A549 (cell line): ENCODE results near the gene ADAD1. TPM values are rescaled to one million over a fixed set of nuclear protein-coding genes. Genes with fewer than 3 reads are reported as not detected.

ENCODE experiments used
- ATAC-seq, 2 experiments: fragments of 200-7000 bp in 1 of 2; fragments of >200 bp in 1 of 2; cut with Nextera tagmentation in 1 of 2; cut with Tn5 transposase in 1 of 2; 3 replicates each; pipeline versions ENCODE4 v1.8.0 to v1.9.1; 2018 to 2020; ENCODE audit warnings: mild to moderate bottlenecking in 1 of 2, moderate library complexity in 1 of 2
- CTCF ChIA-PET: fragments of 300-600 bp; sonication (Branson Sonifier 250); formaldehyde crosslinking; extraction: SDS; loops from one replicate; lab custom pipeline; 2021; ENCODE audit warnings: antibody characterized with exemption, inconsistent platforms; lab: Yijun Ruan, JAX
- POLR2A ChIA-PET: fragments of 350-600 bp; formaldehyde crosslinking; extraction: SDS; loops from one replicate; lab custom pipeline; 2021; ENCODE audit warnings: antibody characterized with exemption, inconsistent platforms; lab: Yijun Ruan, JAX
- DNase-seq, 2 experiments: peaks; one replicate each; pipeline versions ENCODE4 v3.0.0 to v3.0.0-alpha.2; 2011 to 2016; ENCODE audit warnings: low read depth in 1 of 2, low spot score in 1 of 2
- FAIRE-seq: peaks from 2 replicates; lab custom pipeline; 2011; peaks lifted over from hg19 to GRCh38; lab: Jason Lieb, UNC
- H3K27ac ChIP-seq, 2 experiments: fragments of >200 bp; sonication (Bioruptor Twin); formaldehyde crosslinking; 3 replicates each; pipeline ENCODE4 v1.5.1; 2016 to 2017
- H3K4me1 ChIP-seq: fragments of >200 bp; sonication (Bioruptor Twin); formaldehyde crosslinking; 3 replicates; pipeline ENCODE4 v1.6.1; 2016
- H3K4me2 ChIP-seq: fragments of >200 bp; sonication (Bioruptor Twin); formaldehyde crosslinking; 3 replicates; pipeline ENCODE4 v1.6.1; 2016
- H3K4me3 ChIP-seq: fragments of >200 bp; sonication (Bioruptor Twin); formaldehyde crosslinking; 3 replicates; pipeline ENCODE4 v1.5.1; 2016
- H3K9me3 ChIP-seq: fragments of >200 bp; sonication (Bioruptor Twin); formaldehyde crosslinking; 3 replicates; pipeline ENCODE4 v1.6.1; 2016
- CBX2 ChIP-seq: fragments of 200-600 bp; sonication (generic); IDR thresholded peaks from 2 replicates; pipeline ENCODE4 v1.6.1; 2016; ENCODE audit warnings: low read depth, mild to moderate bottlenecking, borderline replicate concordance
- CHD2 ChIP-seq: fragments of 150-350 bp; IDR thresholded peaks from 2 replicates; pipeline ENCODE4 v1.6.1; 2014; ENCODE audit warnings: low read length; ENCODE audit not compliant: partially characterized antibody
- EHMT2 ChIP-seq: fragments of 200-600 bp; sonication (generic); IDR thresholded peaks from 2 replicates; pipeline ENCODE4 v1.6.1; 2016; ENCODE audit warnings: antibody characterized with exemption, low read depth, mild to moderate bottlenecking, moderate library complexity
- EP300 ChIP-seq, 2 experiments: fragments of >200 bp; sonication (Bioruptor Twin); formaldehyde crosslinking; IDR thresholded peaks; 2 replicates in 1 of 2; 3 replicates in 1 of 2; pipeline ENCODE4 v1.6.1; 2016 to 2017
- FOSL2 ChIP-seq, 2 experiments: fragments of 450-650 bp in 1 of 2; fragments of >200 bp in 1 of 2; sonication (Bioruptor Twin) in 1 of 2; formaldehyde crosslinking; IDR thresholded peaks; 2 replicates each; pipeline versions ENCODE4 v1.5.0 to v1.6.1; 2016 to 2020; ENCODE audit warnings: mild to moderate bottlenecking in 1 of 2, moderate library complexity in 1 of 2
- GATA3 ChIP-seq: IDR thresholded peaks from 2 replicates; pipeline ENCODE4 v1.6.1; 2012; ENCODE audit warnings: borderline replicate concordance
- HOXB5 ChIP-seq: fragments of 250-450 bp; sonication (Bioruptor Pico); IDR thresholded peaks from 2 replicates; pipeline ENCODE4 v1.5.0; 2020; ENCODE audit warnings: mild to moderate bottlenecking, moderate library complexity
- KDM5A ChIP-seq: fragments of 200-600 bp; sonication (generic); IDR thresholded peaks from 2 replicates; pipeline ENCODE4 v1.6.1; 2016; ENCODE audit warnings: antibody characterized with exemption, mild to moderate bottlenecking
- NFE2L2 ChIP-seq: fragments of 150-350 bp; conservative IDR thresholded peaks from 2 replicates; pipeline ENCODE4 v1.6.1; 2014; ENCODE audit warnings: low read length
- RCOR1 ChIP-seq: fragments of 150-350 bp; IDR thresholded peaks from 2 replicates; pipeline ENCODE4 v1.6.1; 2014; ENCODE audit warnings: antibody characterized with exemption, low read length, low read depth
- SREBF2 ChIP-seq: fragments of 450-650 bp; IDR thresholded peaks from 2 replicates; pipeline ENCODE4 v1.6.1; 2014; ENCODE audit warnings: mild to moderate bottlenecking, moderate library complexity
- TP53 ChIP-seq: fragments of 250-450 bp; sonication (Bioruptor Pico); IDR thresholded peaks from 2 replicates; pipeline ENCODE4 v1.5.0; 2021; ENCODE audit warnings: mild to moderate bottlenecking, moderate library complexity
- ZC3H11A ChIP-seq: fragments of 450-650 bp; IDR thresholded peaks from 2 replicates; pipeline ENCODE4 v1.6.1; 2014; ENCODE audit warnings: antibody characterized with exemption, mild to moderate bottlenecking
- WGBS: methylation state at CpG from one replicate; pipeline ENCODE4 v1.1.6; 2017; ENCODE audit errors: missing lambda C conversion rate; 5-methylcytosine and 5-hydroxymethylcytosine counted together
- polyA plus RNA-seq, 4 experiments: library from polyadenylated mRNA; depleted of rRNA in 3 of 4; stranded (reverse); fragments of >200 nt; fragmentation: RNase III in 1 of 4; extraction: RNeasy Plus Mini Kit Qiagen cat#74134 plus additional on column Dnase treatment in 1 of 4; gene quantifications; 2 replicates in 3 of 4; 3 replicates in 1 of 4; pipeline ENCODE4 v1.2.3, GENCODE V29; 2011 to 2017
- TF ChIP-seq, protein P1 (sequence below): fragments of >200 bp; sonication (Bioruptor Twin); formaldehyde crosslinking; IDR thresholded peaks from 3 replicates; pipeline ENCODE4 v1.5.1; 2016
- TF ChIP-seq, protein P2 (sequence below): IDR thresholded peaks from 2 replicates; pipeline ENCODE4 v1.6.1; 2012; ENCODE audit warnings: low read depth, borderline replicate concordance
- TF ChIP-seq, protein P3 (sequence below): fragments of 250-450 bp; sonication (Bioruptor Pico); IDR thresholded peaks from 2 replicates; pipeline ENCODE4 v1.5.0; 2020; ENCODE audit warnings: low read depth, mild to moderate bottlenecking, moderate library complexity
- TF ChIP-seq, protein P4 (sequence below): fragments of >200 bp; sonication (Bioruptor Twin); formaldehyde crosslinking; IDR thresholded peaks from 3 replicates; pipeline ENCODE4 v1.6.1; 2016

The ADAD1 gene
- polyA plus RNA-seq, 2 of the 4 experiments (the other 2 are of a cell fraction) = not detected

DNA sequence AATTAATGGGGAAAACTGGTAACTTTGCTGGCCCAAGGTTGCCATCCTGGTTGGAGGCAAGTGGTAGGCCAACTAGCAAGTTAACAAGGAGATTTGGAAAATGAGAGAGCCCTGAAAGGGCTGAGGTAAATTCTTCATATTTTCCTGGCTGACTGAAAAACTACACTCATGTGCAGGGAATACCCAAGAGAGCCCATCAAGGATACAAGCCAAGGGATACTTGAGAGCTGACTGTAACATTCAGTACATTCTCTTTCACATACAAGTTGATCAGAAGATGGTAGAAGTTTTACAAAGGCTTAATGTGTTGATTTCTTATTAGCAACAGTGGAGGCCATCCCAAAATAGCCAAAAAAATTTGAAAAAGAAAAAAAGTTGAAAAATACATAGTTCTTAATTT, 44.4 kb downstream of the ADAD1 start:
- POLR2A ChIA-PET = no interaction called here
- no peak for TF ChIP-seq FOSL2 (IDR thresholded peaks at IDR 0.05)
- TF ChIP-seq FOSL2 (CRISPR knock-in tag; IDR thresholded peaks at IDR 0.05) = no peak
- TF ChIP-seq, protein P1, sequence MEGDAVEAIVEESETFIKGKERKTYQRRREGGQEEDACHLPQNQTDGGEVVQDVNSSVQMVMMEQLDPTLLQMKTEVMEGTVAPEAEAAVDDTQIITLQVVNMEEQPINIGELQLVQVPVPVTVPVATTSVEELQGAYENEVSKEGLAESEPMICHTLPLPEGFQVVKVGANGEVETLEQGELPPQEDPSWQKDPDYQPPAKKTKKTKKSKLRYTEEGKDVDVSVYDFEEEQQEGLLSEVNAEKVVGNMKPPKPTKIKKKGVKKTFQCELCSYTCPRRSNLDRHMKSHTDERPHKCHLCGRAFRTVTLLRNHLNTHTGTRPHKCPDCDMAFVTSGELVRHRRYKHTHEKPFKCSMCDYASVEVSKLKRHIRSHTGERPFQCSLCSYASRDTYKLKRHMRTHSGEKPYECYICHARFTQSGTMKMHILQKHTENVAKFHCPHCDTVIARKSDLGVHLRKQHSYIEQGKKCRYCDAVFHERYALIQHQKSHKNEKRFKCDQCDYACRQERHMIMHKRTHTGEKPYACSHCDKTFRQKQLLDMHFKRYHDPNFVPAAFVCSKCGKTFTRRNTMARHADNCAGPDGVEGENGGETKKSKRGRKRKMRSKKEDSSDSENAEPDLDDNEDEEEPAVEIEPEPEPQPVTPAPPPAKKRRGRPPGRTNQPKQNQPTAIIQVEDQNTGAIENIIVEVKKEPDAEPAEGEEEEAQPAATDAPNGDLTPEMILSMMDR = no peak
- no peak for TF ChIP-seq EP300 (IDR thresholded peaks at IDR 0.05)
- TF ChIP-seq, protein P2, sequence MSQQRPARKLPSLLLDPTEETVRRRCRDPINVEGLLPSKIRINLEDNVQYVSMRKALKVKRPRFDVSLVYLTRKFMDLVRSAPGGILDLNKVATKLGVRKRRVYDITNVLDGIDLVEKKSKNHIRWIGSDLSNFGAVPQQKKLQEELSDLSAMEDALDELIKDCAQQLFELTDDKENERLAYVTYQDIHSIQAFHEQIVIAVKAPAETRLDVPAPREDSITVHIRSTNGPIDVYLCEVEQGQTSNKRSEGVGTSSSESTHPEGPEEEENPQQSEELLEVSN = no peak
- TF ChIP-seq, all 56 proteins: peak for 0
- no peaks in the 10 kb centered on the region for H3K4me1 ChIP-seq
- no peaks in the 10 kb centered on the region for H3K9me3 ChIP-seq
- H3K4me3 ChIP-seq = no peak overlapping the region
- FAIRE-seq (no peak), DNase-seq (no peak), ATAC-seq (no peak)
- CTCF ChIA-PET = no interaction called here
- no peak overlapping the region for H3K4me2 ChIP-seq
- H3K27ac ChIP-seq = no peak overlapping the region

DNA sequence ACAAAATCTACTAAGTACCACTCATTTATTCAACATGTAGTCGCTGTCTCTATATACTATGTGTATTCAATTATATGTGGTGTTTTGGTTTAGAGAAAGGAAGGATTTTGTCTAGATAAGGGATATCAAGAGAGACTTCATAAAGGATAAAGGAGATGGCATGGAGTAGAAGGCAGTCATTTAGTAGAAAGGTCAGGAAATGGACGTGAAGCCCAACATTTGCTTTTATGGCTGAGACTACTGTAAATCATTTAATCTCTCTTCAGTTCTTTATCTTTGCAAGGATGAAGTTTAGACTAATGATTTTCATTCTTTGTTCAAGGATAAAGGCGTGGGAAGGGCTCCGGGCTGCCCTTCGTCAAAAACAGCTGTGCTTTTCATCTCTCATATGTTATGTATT, 52.5 kb downstream of the ADAD1 start:
- DNase-seq = no peak
- CTCF ChIA-PET = no interaction called here
- TF ChIP-seq KDM5A = no peak
- TF ChIP-seq TP53 (CRISPR knock-in tag) = no peak
- TF ChIP-seq HOXB5 (CRISPR knock-in tag) = no peak
- TF ChIP-seq, protein P2 = no peak
- no peak for TF ChIP-seq EHMT2
- TF ChIP-seq, protein P3, sequence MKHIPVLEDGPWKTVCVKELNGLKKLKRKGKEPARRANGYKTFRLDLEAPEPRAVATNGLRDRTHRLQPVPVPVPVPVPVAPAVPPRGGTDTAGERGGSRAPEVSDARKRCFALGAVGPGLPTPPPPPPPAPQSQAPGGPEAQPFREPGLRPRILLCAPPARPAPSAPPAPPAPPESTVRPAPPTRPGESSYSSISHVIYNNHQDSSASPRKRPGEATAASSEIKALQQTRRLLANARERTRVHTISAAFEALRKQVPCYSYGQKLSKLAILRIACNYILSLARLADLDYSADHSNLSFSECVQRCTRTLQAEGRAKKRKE (CRISPR knock-in tag) = no peak
- TF ChIP-seq, protein P4, sequence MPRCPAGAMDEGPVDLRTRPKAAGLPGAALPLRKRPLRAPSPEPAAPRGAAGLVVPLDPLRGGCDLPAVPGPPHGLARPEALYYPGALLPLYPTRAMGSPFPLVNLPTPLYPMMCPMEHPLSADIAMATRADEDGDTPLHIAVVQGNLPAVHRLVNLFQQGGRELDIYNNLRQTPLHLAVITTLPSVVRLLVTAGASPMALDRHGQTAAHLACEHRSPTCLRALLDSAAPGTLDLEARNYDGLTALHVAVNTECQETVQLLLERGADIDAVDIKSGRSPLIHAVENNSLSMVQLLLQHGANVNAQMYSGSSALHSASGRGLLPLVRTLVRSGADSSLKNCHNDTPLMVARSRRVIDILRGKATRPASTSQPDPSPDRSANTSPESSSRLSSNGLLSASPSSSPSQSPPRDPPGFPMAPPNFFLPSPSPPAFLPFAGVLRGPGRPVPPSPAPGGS = no peak
- no peak for TF ChIP-seq CBX2
- TF ChIP-seq RCOR1 = no peak
- no peak for TF ChIP-seq CHD2
- no peak for TF ChIP-seq NFE2L2
- TF ChIP-seq SREBF2 = no peak
- no peak for TF ChIP-seq GATA3
- TF ChIP-seq ZC3H11A = no peak
- TF ChIP-seq, protein P1 = no peak
- POLR2A ChIA-PET = no interaction called here
- no peak overlapping the region for H3K4me2 ChIP-seq
- no peak overlapping the region for H3K27ac ChIP-seq
- no peak for FAIRE-seq
- no peaks in the 10 kb centered on the region for H3K9me3 ChIP-seq
- H3K4me3 ChIP-seq = no peak overlapping the region
- no peaks in the 10 kb centered on the region for H3K4me1 ChIP-seq
- no peak for ATAC-seq
- 28% methylated on average over 5 of the region's 5 CpGs for WGBS
